Duodenal mucosa (tissue), 2 donors: Measurements from ENCODE around the gene PPARG.

Experiments used
- H3K27ac ChIP-seq: one replicate; pipeline ENCODE4 v1.7.0; 2013; ENCODE audit warnings: low read depth, low read length
- H3K27me3 ChIP-seq, 2 donors: one replicate each; pipeline ENCODE4 v1.7.0; 2013; ENCODE audit warnings: low read length in 2 of 2, control low read depth in 1 of 2; ENCODE audit not compliant: insufficient read depth in 2 of 2, control insufficient read depth in 1 of 2
- H3K36me3 ChIP-seq, 2 donors: one replicate each; pipeline ENCODE4 v1.7.0; 2013; ENCODE audit warnings: low read length in 2 of 2, control low read depth in 1 of 2; ENCODE audit not compliant: insufficient read depth in 2 of 2, control insufficient read depth in 1 of 2
- H3K4me1 ChIP-seq, 2 donors: one replicate each; pipeline ENCODE4 v1.7.0; 2013; ENCODE audit warnings: low read length in 2 of 2, control low read depth in 1 of 2; ENCODE audit not compliant: insufficient read depth in 2 of 2, control insufficient read depth in 1 of 2
- H3K4me3 ChIP-seq, 2 donors: one replicate each; pipeline ENCODE4 v1.7.0; 2013; ENCODE audit warnings: low read length in 2 of 2, low read depth in 1 of 2
- H3K9ac ChIP-seq, 2 donors: one replicate each; pipeline ENCODE4 v1.7.0; 2013; ENCODE audit warnings: low read length in 2 of 2, low read depth in 1 of 2
- H3K9me3 ChIP-seq, 2 donors: one replicate each; pipeline ENCODE4 v1.7.0; 2013; ENCODE audit warnings: low read length in 2 of 2, control low read depth in 1 of 2; ENCODE audit not compliant: control insufficient read depth in 1 of 2

The PPARG gene

GRCh38 chr3:12352253-12352652 is 63.4 kb downstream of the PPARG start:
- no peaks in the 10 kb centered on the region for H3K36me3 ChIP-seq
- H3K4me3 ChIP-seq, result no peak overlapping the region
- no peaks in the 10 kb centered on the region for H3K9me3 ChIP-seq
- no peak overlapping the region for H3K9ac ChIP-seq
- peaks cover 14 to 24% of the 10 kb centered on the region in 2 donors for H3K4me1 ChIP-seq
- H3K27me3 ChIP-seq, result no peaks in the 10 kb centered on the region
- no peak overlapping the region for H3K27ac ChIP-seq

GRCh38 chr3:12352755-12353154 is 63.9 kb downstream of the PPARG start:
- Histone ChIP-seq H3K36me3 (no peaks in the 10 kb centered on the region), H3K4me3 (no peak overlapping the region), H3K9ac (no peak overlapping the region), H3K4me1 (peaks cover 14 to 24% of the 10 kb centered on the region in 2 donors), H3K27me3 (no peaks in the 10 kb centered on the region), H3K27ac (no peak overlapping the region), H3K9me3 (no peaks in the 10 kb centered on the region)

- H3K9me3 ChIP-seq, result no peaks in the 10 kb centered on the region
- H3K27me3 ChIP-seq, result no peaks in the 10 kb centered on the region
- H3K4me1 ChIP-seq, result peaks cover 14 to 24% of the 10 kb centered on the region in 2 donors
- H3K27ac ChIP-seq, result no peak overlapping the region
- H3K36me3 ChIP-seq, result no peaks in the 10 kb centered on the region
- no peak overlapping the region for H3K9ac ChIP-seq
- no peak overlapping the region for H3K4me3 ChIP-seq
These were observed 65.1 kb downstream of the PPARG start for GRCh38 chr3:12353796-12354525.

- Histone ChIP-seq H3K27ac (no peak overlapping the region), H3K4me1 (peaks cover 11 to 12% of the 10 kb centered on the region in 2 donors), H3K36me3 (no peaks in the 10 kb centered on the region), H3K4me3 (no peak overlapping the region), H3K9ac (no peak overlapping the region), H3K27me3 (no peaks in the 10 kb centered on the region), H3K9me3 (peaks cover 0 to 4% of the 10 kb centered on the region in 2 donors)
These were observed 67.3 kb downstream of the PPARG start for GRCh38 chr3:12356175-12356574.

GRCh38 chr3:12356996-12357395 is 68.1 kb downstream of the PPARG start:
- Histone ChIP-seq H3K9ac (no peak overlapping the region), H3K36me3 (no peaks in the 10 kb centered on the region), H3K27me3 (no peaks in the 10 kb centered on the region), H3K27ac (no peak overlapping the region), H3K4me1 (peaks cover 11 to 12% of the 10 kb centered on the region in 2 donors), H3K4me3 (no peak overlapping the region), H3K9me3 (peaks cover 0 to 6% of the 10 kb centered on the region in 2 donors)

GRCh38 chr3:12357456-12357855 is 68.6 kb downstream of the PPARG start:
- peaks cover 11 to 12% of the 10 kb centered on the region in 2 donors for H3K4me1 ChIP-seq
- no peaks in the 10 kb centered on the region for H3K27me3 ChIP-seq
- no peak overlapping the region for H3K9ac ChIP-seq
- H3K9me3 ChIP-seq, result peaks cover 0 to 6% of the 10 kb centered on the region in 2 donors
- no peak overlapping the region for H3K4me3 ChIP-seq
- H3K27ac ChIP-seq, result no peak overlapping the region
- no peaks in the 10 kb centered on the region for H3K36me3 ChIP-seq

- no peak overlapping the region for H3K9ac ChIP-seq
- H3K36me3 ChIP-seq, result no peaks in the 10 kb centered on the region
- no peaks in the 10 kb centered on the region for H3K27me3 ChIP-seq
- H3K9me3 ChIP-seq, result peaks cover 0 to 6% of the 10 kb centered on the region in 2 donors
- no peaks in the 10 kb centered on the region for H3K4me1 ChIP-seq
- H3K27ac ChIP-seq, result no peak overlapping the region
- H3K4me3 ChIP-seq, result no peak overlapping the region
These were observed 74.7 kb downstream of the PPARG start for GRCh38 chr3:12363397-12364195.

- Histone ChIP-seq H3K27ac (no peak overlapping the region), H3K27me3 (no peaks in the 10 kb centered on the region), H3K4me1 (peaks cover 0 to 10% of the 10 kb centered on the region in 2 donors), H3K36me3 (no peaks in the 10 kb centered on the region), H3K4me3 (no peak overlapping the region), H3K9me3 (no peaks in the 10 kb centered on the region), H3K9ac (no peak overlapping the region)
These were observed 78.5 kb downstream of the PPARG start for GRCh38 chr3:12367346-12367745.

GRCh38 chr3:12369029-12369428 is 80.2 kb downstream of the PPARG start:
- no peak overlapping the region for H3K27ac ChIP-seq
- no peaks in the 10 kb centered on the region for H3K9me3 ChIP-seq
- no peaks in the 10 kb centered on the region for H3K36me3 ChIP-seq
- peaks cover 0 to 10% of the 10 kb centered on the region in 2 donors for H3K4me1 ChIP-seq
- H3K27me3 ChIP-seq, result no peaks in the 10 kb centered on the region
- no peak overlapping the region for H3K9ac ChIP-seq
- H3K4me3 ChIP-seq, result no peak overlapping the region

GRCh38 chr3:12369598-12369997 is 80.7 kb downstream of the PPARG start:
- Histone ChIP-seq H3K9me3 (no peaks in the 10 kb centered on the region), H3K9ac (no peak overlapping the region), H3K27ac (no peak overlapping the region), H3K27me3 (no peaks in the 10 kb centered on the region), H3K4me3 (no peak overlapping the region), H3K36me3 (no peaks in the 10 kb centered on the region), H3K4me1 (peaks cover 0 to 10% of the 10 kb centered on the region in 2 donors)
